ENCODE results near the gene CYP8B1. TPM values are rescaled to one million over a fixed set of nuclear protein-coding genes. Genes with fewer than 3 reads are reported as not detected.
A peak's percentile ranks its signal among the peaks of the same experiment; 100 is the strongest.

Gene CYP8B1
- total and polyA plus RNA-seq, 2 of the 13 experiments (the other 11 are each of a cell fraction or from before 2014, with no cell fraction given): 0.58 to 2.0 TPM

- no peak for TF ChIP-seq ZNF251 (CRISPR knock-in tag; IDR thresholded peaks at IDR 0.05)
- TF ChIP-seq ZNF670 (CRISPR knock-in tag; IDR thresholded peaks at IDR 0.05; ENCODE audit: borderline replicate concordance): no peak
- TF ChIP-seq RXRA (CRISPR knock-in tag; IDR thresholded peaks at IDR 0.05): peak; percentile 94
- TF ChIP-seq SRF (IDR thresholded peaks at IDR 0.05; ENCODE audit: low read depth, low read length): no peak
- no peak for TF ChIP-seq BORCS8-MEF2B (CRISPR knock-in tag; IDR thresholded peaks at IDR 0.05)
- no peak for TF ChIP-seq U2AF2 (IDR thresholded peaks at IDR 0.05; ENCODE audit: low read depth, low read length)
- TF ChIP-seq MAX (IDR thresholded peaks at IDR 0.05): peak; percentile 66
- no peak for TF ChIP-seq ZNF18 (CRISPR knock-in tag; IDR thresholded peaks at IDR 0.05; ENCODE audit: insufficient replicate concordance)
- TF ChIP-seq HES4 (CRISPR knock-in tag; IDR thresholded peaks at IDR 0.05; ENCODE audit: borderline replicate concordance): no peak; the same call in 1 of the 2 replicates
- TF ChIP-seq PRDM4 (CRISPR knock-in tag; IDR thresholded peaks at IDR 0.05; ENCODE audit: borderline replicate concordance): no peak
- peak; percentile 99 for TF ChIP-seq MED1 (CRISPR knock-in tag; IDR thresholded peaks at IDR 0.05)
- peak; percentile 74 for TF ChIP-seq CEBPG (CRISPR knock-in tag; IDR thresholded peaks at IDR 0.05)
- peak; percentile 83; the same call in 1 of the 2 replicates for TF ChIP-seq ETV5 (CRISPR knock-in tag; IDR thresholded peaks at IDR 0.05; ENCODE audit: borderline replicate concordance)
- no peak for TF ChIP-seq FIP1L1 (IDR thresholded peaks at IDR 0.05; ENCODE audit: borderline replicate concordance, insufficient read depth, low read depth, low read length)
- peak; percentile 87 for TF ChIP-seq NCOR1 (IDR thresholded peaks at IDR 0.05; ENCODE audit: borderline replicate concordance, low read length)
- peak; percentile 53; the same call in 1 of the 2 replicates for TF ChIP-seq MYPOP (CRISPR knock-in tag; IDR thresholded peaks at IDR 0.05)
- peak; percentile 66 for TF ChIP-seq HNF1B (CRISPR knock-in tag; IDR thresholded peaks at IDR 0.05)
- TF ChIP-seq ZNF264 (CRISPR knock-in tag; IDR thresholded peaks at IDR 0.05): peak; percentile 77
- TF ChIP-seq ZNF512 (CRISPR knock-in tag; IDR thresholded peaks at IDR 0.05): no peak
Measured at GRCh38 chr3:42853739-42854302, 21.9 kb downstream of the CYP8B1 start (continued).

Measured in HepG2 (cell line).